IMR-90 (cell line): ENCODE results near the gene MTTP. TPM values are rescaled to one million over a fixed set of nuclear protein-coding genes. Genes with fewer than 3 reads are reported as not detected.

ENCODE experiments used
- ATAC-seq: fragments of 200-7000 bp; cut with Tn5 transposase; 2 replicates; pipeline ENCODE4 v1.9.1; 2020; ENCODE audit warnings: low read depth, mild to moderate bottlenecking, moderate library complexity
- BruUV-seq: library from RNA; stranded (reverse); fragments of 400-500 nt; replicated peaks from 2 replicates; lab custom pipeline; 2021; lab: Mats Ljungman, UMichigan
- CTCF ChIA-PET: fragments of 300-600 bp; formaldehyde crosslinking; extraction: SDS; loops from one replicate; lab custom pipeline; 2021; ENCODE audit warnings: antibody characterized with exemption; lab: Yijun Ruan, JAX
- POLR2A ChIA-PET: fragments of 300-600 bp; sonication (Branson Sonifier 250); formaldehyde crosslinking; loops from one replicate; lab custom pipeline; 2022; ENCODE audit warnings: antibody characterized with exemption; ENCODE audit not compliant: unreplicated experiment; lab: Charles Lee
- DNase-seq: peaks from one replicate; pipeline ENCODE4 v3.0.0; 2013
- H2AFZ ChIP-seq: replicated peaks from 2 replicates; pipeline ENCODE3; 2013; ENCODE audit warnings: low read length, mild to moderate bottlenecking; ENCODE audit not compliant: poor library complexity
- H2AK5ac ChIP-seq: 2 replicates; pipeline ENCODE4 v1.6.1; 2013; ENCODE audit warnings: low read depth, low read length, inconsistent platforms
- H2AK9ac ChIP-seq: replicated peaks from 2 replicates; pipeline ENCODE3; 2013; ENCODE audit warnings: mild to moderate bottlenecking, low read depth, low read length, moderate library complexity; ENCODE audit not compliant: poor library complexity
- H2BK120ac ChIP-seq: 2 replicates; pipeline ENCODE4 v1.6.1; 2013; ENCODE audit warnings: low read depth, low read length, inconsistent platforms
- H2BK15ac ChIP-seq: 3 replicates; pipeline ENCODE4 v1.6.1; 2013; ENCODE audit warnings: low read depth, low read length, inconsistent platforms
- H2BK20ac ChIP-seq: 2 replicates; pipeline ENCODE4 v1.6.1; 2013; ENCODE audit warnings: low read depth, mild to moderate bottlenecking, inconsistent platforms, low read length, moderate library complexity
- H2BK5ac ChIP-seq: 2 replicates; pipeline ENCODE4 v1.6.1; 2013; ENCODE audit warnings: mild to moderate bottlenecking, low read depth, low read length, inconsistent platforms; ENCODE audit not compliant: poor library complexity, severe bottlenecking
- H3K14ac ChIP-seq: replicated peaks from 2 replicates; pipeline ENCODE4 v1.6.1; 2013; ENCODE audit warnings: low read depth, low read length, inconsistent platforms
- H3K18ac ChIP-seq: 2 replicates; pipeline ENCODE4 v1.6.1; 2013; ENCODE audit warnings: low read depth, low read length, control low read depth
- H3K23ac ChIP-seq: 2 replicates; pipeline ENCODE4 v1.6.1; 2013; ENCODE audit warnings: low read depth, low read length, inconsistent platforms
- H3K27ac ChIP-seq: 2 replicates; pipeline ENCODE4 v1.5.1; 2013; ENCODE audit warnings: mild to moderate bottlenecking, control low read depth, low read length; ENCODE audit not compliant: insufficient read depth
- H3K27me3 ChIP-seq: 2 replicates; pipeline ENCODE4 v1.6.1; 2013; ENCODE audit warnings: low read length; ENCODE audit not compliant: control insufficient read depth, insufficient read depth
- H3K36me3 ChIP-seq: 2 replicates; pipeline ENCODE4 v1.6.1; 2013; ENCODE audit warnings: low read length, mixed read lengths; ENCODE audit not compliant: control insufficient read depth, insufficient read depth
- H3K4ac ChIP-seq: 2 replicates; pipeline ENCODE4 v1.6.1; 2013; ENCODE audit warnings: low read depth, low read length, inconsistent platforms
- H3K4me1 ChIP-seq: 2 replicates; pipeline ENCODE4 v1.6.1; 2013; ENCODE audit warnings: low read length, mixed read lengths; ENCODE audit not compliant: control insufficient read depth, insufficient read depth
- H3K4me2 ChIP-seq: 2 replicates; pipeline ENCODE4 v1.6.1; 2013; ENCODE audit warnings: low read depth, mild to moderate bottlenecking, control low read depth, low read length, moderate library complexity
- H3K4me3 ChIP-seq: 2 replicates; pipeline ENCODE4 v1.5.1; 2013; ENCODE audit warnings: low read depth, mild to moderate bottlenecking, control low read depth, low read length, moderate library complexity; ENCODE audit not compliant: insufficient read depth
- H3K56ac ChIP-seq: 2 replicates; pipeline ENCODE4 v1.6.1; 2013; ENCODE audit warnings: low read length, inconsistent platforms; ENCODE audit not compliant: insufficient read depth; ENCODE audit errors: extremely low read depth
- H3K79me1 ChIP-seq, 2 experiments: 2 replicates each; pipeline ENCODE4 v1.6.1; 2013; ENCODE audit warnings: low read length in 2 of 2, inconsistent platforms in 1 of 2, low read depth in 1 of 2
- H3K9ac ChIP-seq: 2 replicates; pipeline ENCODE4 v1.6.1; 2013; ENCODE audit warnings: low read depth, low read length, control low read depth
- H3K9me1 ChIP-seq: 2 replicates; pipeline ENCODE4 v1.6.1; 2013; ENCODE audit warnings: low read length, inconsistent platforms; ENCODE audit not compliant: insufficient read depth
- H3K9me3 ChIP-seq: 2 replicates; pipeline ENCODE4 v1.6.1; 2013; ENCODE audit warnings: low read length; ENCODE audit not compliant: control insufficient read depth, insufficient read depth
- H4K20me1 ChIP-seq: 2 replicates; pipeline ENCODE4 v1.6.1; 2013; ENCODE audit warnings: low read length, inconsistent platforms; ENCODE audit not compliant: insufficient read depth
- H4K5ac ChIP-seq: 2 replicates; pipeline ENCODE4 v1.6.1; 2013; ENCODE audit warnings: mild to moderate bottlenecking, low read depth, low read length, control low read depth
- H4K8ac ChIP-seq, 2 experiments: 2 replicates each; pipeline ENCODE4 v1.6.1; 2013; ENCODE audit warnings: low read depth in 2 of 2, low read length in 2 of 2, control low read depth in 1 of 2, inconsistent platforms in 1 of 2
- H4K91ac ChIP-seq: 2 replicates; pipeline ENCODE4 v1.6.1; 2013; ENCODE audit warnings: low read depth, low read length, inconsistent platforms; ENCODE audit not compliant: insufficient read depth
- BHLHE40 ChIP-seq: fragments of 150-350 bp; IDR thresholded peaks from 2 replicates; pipeline ENCODE4 v1.6.1; 2016; ENCODE audit warnings: mild to moderate bottlenecking, low read depth, low read length
- CEBPB ChIP-seq: IDR thresholded peaks from 2 replicates; pipeline ENCODE4 v1.6.1; 2012; ENCODE audit warnings: low read depth, low read length, improper control_type of control experiment
- CHD1 ChIP-seq: IDR thresholded peaks from 2 replicates; pipeline ENCODE4 v1.6.1; 2012; ENCODE audit warnings: low read depth, low read length, improper control_type of control experiment
- CTCF ChIP-seq: conservative IDR thresholded peaks from 2 replicates; pipeline ENCODE4 v1.5.1; 2012; ENCODE audit warnings: mild to moderate bottlenecking, low read depth, low read length, improper control_type of control experiment
- ELK1 ChIP-seq: fragments of 150-350 bp; IDR thresholded peaks from 2 replicates; pipeline ENCODE4 v1.6.1; 2016; ENCODE audit warnings: low read depth, mild to moderate bottlenecking, low read length, moderate library complexity, borderline replicate concordance
- FOS ChIP-seq: fragments of 150-350 bp; IDR thresholded peaks from 2 replicates; pipeline ENCODE4 v1.6.1; 2016; ENCODE audit warnings: low read depth, low read length
- MAZ ChIP-seq: IDR thresholded peaks from 2 replicates; pipeline ENCODE4 v1.6.1; 2012; ENCODE audit warnings: low read depth, mild to moderate bottlenecking, low read length, improper control_type of control experiment, moderate library complexity, borderline replicate concordance
- USF2 ChIP-seq: fragments of 150-350 bp; IDR thresholded peaks from 2 replicates; pipeline ENCODE4 v1.6.1; 2017; ENCODE audit warnings: mild to moderate bottlenecking, antibody characterized with exemption, low read length, low read depth
- WGBS, 2 experiments: methylation state at CpG; one replicate each; pipeline versions ENCODE4 v1.1.5 to v1.1.7; 2013; ENCODE audit warnings: missing lambda C conversion rate in 2 of 2; ENCODE audit not compliant: insufficient read length in 1 of 2; ENCODE audit errors: extremely low coverage in 2 of 2; 5-methylcytosine and 5-hydroxymethylcytosine counted together
- dilution Hi-C: fragments of 300-500 bp; cut with HindIII; formaldehyde crosslinking; loops from one replicate; pipeline ENCODE4 v1.14.3; 2018; ENCODE audit warnings: low sequenced_read_pairs; ENCODE audit not compliant: unreplicated experiment
- in situ Hi-C: fragments of 300-500 bp; cut with MboI; formaldehyde crosslinking; loops from 3 replicates; pipeline ENCODE4 v1.14.3; 2019; ENCODE audit warnings: low sequenced_read_pairs, inconsistent platforms, mixed read lengths
- intact Hi-C: fragments of 100-400 bp; cut with micrococcal nuclease; formaldehyde crosslinking; loops from 2 replicates; pipeline ENCODE4 v1.10.0; 2022
- polyA plus RNA-seq, 3 experiments: library from polyadenylated mRNA; depleted of rRNA; stranded (reverse); fragments of >200 nt; gene quantifications; 2 replicates each; pipeline ENCODE4 v1.2.3, GENCODE V29; 2012; ENCODE audit warnings: low replicate concordance in 1 of 3
- total RNA-seq: library from RNA; depleted of rRNA; stranded (reverse); fragments of >200 nt; gene quantifications from 2 replicates; pipeline ENCODE4 v1.2.3, GENCODE V29; 2012

The MTTP gene
- total and polyA plus RNA-seq, 2 of the 4 experiments (the other 2 are of a cell fraction): under 0.01 to 0.03 TPM

- POLR2A ChIA-PET: no interaction called here
- Histone ChIP-seq H4K5ac (no peak overlapping the region), H3K14ac (no peak overlapping the region), H3K18ac (no peak overlapping the region), H3K23ac (no peak overlapping the region), H4K8ac (no peak overlapping the region), H2BK5ac (no peak overlapping the region), H2BK15ac (no peak overlapping the region), H3K4me3 (no peak overlapping the region), H3K79me1 (no peaks in the 10 kb centered on the region), H2BK120ac (no peak overlapping the region), H4K20me1 (no peaks in the 10 kb centered on the region), H3K9me1 (no peaks in the 10 kb centered on the region), H2AK5ac (no peak overlapping the region), H3K4me1 (no peaks in the 10 kb centered on the region), H3K4ac (no peak overlapping the region), H3K27ac (no peak overlapping the region), H3K56ac (no peak overlapping the region), H3K36me3 (no peaks in the 10 kb centered on the region), H2AK9ac (no peak overlapping the region), H2BK20ac (no peak overlapping the region), H3K4me2 (no peak overlapping the region), H3K27me3 (no peaks in the 10 kb centered on the region), H4K91ac (no peak overlapping the region), H2AFZ (no peak overlapping the region), H3K9ac (no peak overlapping the region), H3K9me3 (no peaks in the 10 kb centered on the region)
- no peak for TF ChIP-seq CTCF
- no peak for TF ChIP-seq USF2
- TF ChIP-seq FOS: no peak
- TF ChIP-seq MAZ: no peak
- no peak for TF ChIP-seq ELK1
- no peak for TF ChIP-seq CHD1
- no peak for TF ChIP-seq CEBPB
- TF ChIP-seq BHLHE40: no peak
- in situ Hi-C loops (no loop called here), intact Hi-C loops (no loop called here), dilution Hi-C loops (no loop called here)
- BruUV-seq: no TSS peak
- CTCF ChIA-PET: no interaction called here
- 31% methylated on average over 3 of the region's 5 CpGs; no CpG with 5 or more reads in 1 of the 2 experiments for WGBS, 2 experiments
- ATAC-seq (no peak), DNase-seq (no peak)
Measured at GRCh38 chr4:99670409-99671073, 95.9 kb downstream of the MTTP start.
